ENCODE results near the gene AMN. TPM values are rescaled to one million over a fixed set of nuclear protein-coding genes. Genes with fewer than 3 reads are reported as not detected.

Gene AMN
- total RNA-seq, 2 experiments from 2014 or later = 1.0 to 1.4 TPM

DNA sequence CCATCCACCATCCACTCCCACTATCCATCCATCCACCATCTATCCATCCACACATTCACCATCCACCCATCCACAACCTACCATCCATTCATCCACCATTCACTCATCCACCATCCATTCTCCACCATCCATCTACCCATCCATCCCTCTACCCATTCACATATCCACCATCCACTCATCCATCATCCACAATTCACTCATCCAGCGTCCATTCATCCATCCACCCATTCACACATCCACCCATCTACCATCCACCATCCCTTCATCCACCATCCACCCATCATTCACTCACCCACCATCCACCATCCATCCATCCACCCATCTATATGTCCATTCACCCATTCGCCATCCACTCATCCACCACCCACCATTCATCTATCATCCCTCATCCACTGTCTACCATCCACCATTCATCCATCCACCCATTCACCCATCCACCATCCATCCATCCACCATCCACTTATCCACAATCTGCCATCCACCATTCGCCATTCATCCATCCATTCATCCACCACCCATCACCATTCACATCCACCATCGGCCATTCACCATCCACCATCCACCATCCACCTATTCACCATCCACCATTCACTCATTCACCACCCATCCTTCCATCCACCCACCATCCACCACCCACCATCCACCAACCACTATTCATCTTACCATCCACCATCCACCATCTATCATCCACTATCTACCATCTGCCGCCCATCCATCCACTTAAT lies 2.0 kb upstream of the AMN start:
- no peaks in the 10 kb centered on the region for H3K36me3 Mint-ChIP-seq (ENCODE audit: low read depth)
- H3K27me3 Mint-ChIP-seq = peaks cover 11% of the 10 kb centered on the region
- ATAC-seq = no peak
- no peaks in the 10 kb centered on the region for H3K9me3 Mint-ChIP-seq
- peaks cover 7% of the 10 kb centered on the region for H3K4me1 Mint-ChIP-seq (ENCODE audit: low read depth)
- no peak overlapping the region for H3K4me3 Mint-ChIP-seq
- no peak overlapping the region for H3K27ac Mint-ChIP-seq
- intact Hi-C loops (cut with micrococcal nuclease) = no loop called here
- CTCF ChIA-PET = no interaction called here
- TF ChIP-seq, protein P1, sequence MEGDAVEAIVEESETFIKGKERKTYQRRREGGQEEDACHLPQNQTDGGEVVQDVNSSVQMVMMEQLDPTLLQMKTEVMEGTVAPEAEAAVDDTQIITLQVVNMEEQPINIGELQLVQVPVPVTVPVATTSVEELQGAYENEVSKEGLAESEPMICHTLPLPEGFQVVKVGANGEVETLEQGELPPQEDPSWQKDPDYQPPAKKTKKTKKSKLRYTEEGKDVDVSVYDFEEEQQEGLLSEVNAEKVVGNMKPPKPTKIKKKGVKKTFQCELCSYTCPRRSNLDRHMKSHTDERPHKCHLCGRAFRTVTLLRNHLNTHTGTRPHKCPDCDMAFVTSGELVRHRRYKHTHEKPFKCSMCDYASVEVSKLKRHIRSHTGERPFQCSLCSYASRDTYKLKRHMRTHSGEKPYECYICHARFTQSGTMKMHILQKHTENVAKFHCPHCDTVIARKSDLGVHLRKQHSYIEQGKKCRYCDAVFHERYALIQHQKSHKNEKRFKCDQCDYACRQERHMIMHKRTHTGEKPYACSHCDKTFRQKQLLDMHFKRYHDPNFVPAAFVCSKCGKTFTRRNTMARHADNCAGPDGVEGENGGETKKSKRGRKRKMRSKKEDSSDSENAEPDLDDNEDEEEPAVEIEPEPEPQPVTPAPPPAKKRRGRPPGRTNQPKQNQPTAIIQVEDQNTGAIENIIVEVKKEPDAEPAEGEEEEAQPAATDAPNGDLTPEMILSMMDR (IDR thresholded peaks at IDR 0.05) = no peak
- DNase-seq = no peak
- POLR2A ChIA-PET = no interaction called here

DNA sequence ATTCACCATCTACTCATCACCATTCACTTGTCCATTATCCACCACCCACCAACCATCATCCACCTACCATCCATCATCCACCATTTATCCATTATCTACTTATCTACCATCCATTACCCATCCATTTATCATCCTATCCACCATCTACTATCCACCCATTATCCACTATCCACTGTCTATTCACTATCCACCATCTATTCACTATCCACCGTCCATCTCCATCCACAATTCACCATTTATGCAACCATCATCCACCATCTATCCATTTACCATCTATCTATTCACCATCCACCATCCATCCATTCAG lies 1.5 kb upstream of the AMN start:
- H3K4me1 Mint-ChIP-seq (ENCODE audit: low read depth) = peaks cover 7% of the 10 kb centered on the region
- no peak for DNase-seq
- intact Hi-C loops (cut with micrococcal nuclease) = no loop called here
- H3K4me3 Mint-ChIP-seq = no peak overlapping the region
- ChIA-PET CTCF (no interaction called here), POLR2A (no interaction called here)
- H3K36me3 Mint-ChIP-seq (ENCODE audit: low read depth) = no peaks in the 10 kb centered on the region
- no peaks in the 10 kb centered on the region for H3K9me3 Mint-ChIP-seq
- H3K27me3 Mint-ChIP-seq = peaks cover 13% of the 10 kb centered on the region
- TF ChIP-seq, protein P1 (IDR thresholded peaks at IDR 0.05) = no peak
- H3K27ac Mint-ChIP-seq = no peak overlapping the region
- no peak for ATAC-seq

DNA sequence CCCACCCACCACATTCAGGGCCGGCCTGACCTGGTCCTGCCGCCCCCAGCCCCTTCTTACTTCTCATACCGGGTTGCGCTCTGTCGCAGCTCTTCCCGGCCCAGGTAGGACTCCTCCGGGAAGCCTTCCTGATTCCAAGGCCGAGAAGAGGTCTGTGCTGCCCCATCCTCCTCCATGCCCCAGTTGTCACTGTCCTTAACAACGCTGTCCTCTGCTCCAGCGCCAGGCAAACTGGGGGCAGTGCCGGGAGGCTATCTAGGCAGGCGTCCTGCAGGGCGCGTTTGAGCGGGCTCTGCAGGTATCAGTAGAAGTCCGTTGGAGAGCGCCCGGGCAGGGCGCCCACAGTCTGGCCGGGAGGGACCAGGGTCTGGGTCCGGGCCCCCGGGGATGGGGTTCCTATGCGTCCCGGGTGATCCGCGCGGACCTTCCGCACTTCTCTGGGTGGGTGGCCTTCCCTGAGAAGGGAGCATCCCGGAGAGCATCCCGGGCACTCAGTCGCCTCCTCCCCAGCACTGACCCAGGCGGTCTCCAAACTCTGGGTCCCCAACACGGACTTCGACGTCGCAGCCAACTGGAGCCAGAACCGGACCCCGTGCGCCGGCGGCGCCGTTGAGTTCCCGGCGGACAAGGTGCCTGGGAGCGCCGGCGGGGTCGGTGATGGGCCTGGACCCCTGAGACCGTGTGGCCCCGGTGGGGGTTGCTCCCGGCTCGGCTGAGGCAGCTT lies 900 bp downstream of the AMN start:
- peaks cover 9% of the 10 kb centered on the region for H3K4me1 Mint-ChIP-seq (ENCODE audit: low read depth)
- POLR2A ChIA-PET = interaction anchor here (0.8 kb wide), 1 partner anchor 192 kb away, joined by 3 read pairs; no protein-coding TSS in a partner anchor
- H3K27me3 Mint-ChIP-seq = peaks cover 23% of the 10 kb centered on the region
- TF ChIP-seq, protein P1 (IDR thresholded peaks at IDR 0.05) = no peak
- DNase-seq (no peak), ATAC-seq (no peak)
- CTCF ChIA-PET = interaction anchor here (0.9 kb wide), 1 partner anchor 149 kb away, joined by 3 read pairs; no protein-coding TSS in a partner anchor
- H3K4me3 Mint-ChIP-seq = no peak overlapping the region
- intact Hi-C loops (cut with micrococcal nuclease) = no loop called here
- no peaks in the 10 kb centered on the region for H3K9me3 Mint-ChIP-seq
- H3K27ac Mint-ChIP-seq = no peak overlapping the region
- no peaks in the 10 kb centered on the region for H3K36me3 Mint-ChIP-seq (ENCODE audit: low read depth)

DNA sequence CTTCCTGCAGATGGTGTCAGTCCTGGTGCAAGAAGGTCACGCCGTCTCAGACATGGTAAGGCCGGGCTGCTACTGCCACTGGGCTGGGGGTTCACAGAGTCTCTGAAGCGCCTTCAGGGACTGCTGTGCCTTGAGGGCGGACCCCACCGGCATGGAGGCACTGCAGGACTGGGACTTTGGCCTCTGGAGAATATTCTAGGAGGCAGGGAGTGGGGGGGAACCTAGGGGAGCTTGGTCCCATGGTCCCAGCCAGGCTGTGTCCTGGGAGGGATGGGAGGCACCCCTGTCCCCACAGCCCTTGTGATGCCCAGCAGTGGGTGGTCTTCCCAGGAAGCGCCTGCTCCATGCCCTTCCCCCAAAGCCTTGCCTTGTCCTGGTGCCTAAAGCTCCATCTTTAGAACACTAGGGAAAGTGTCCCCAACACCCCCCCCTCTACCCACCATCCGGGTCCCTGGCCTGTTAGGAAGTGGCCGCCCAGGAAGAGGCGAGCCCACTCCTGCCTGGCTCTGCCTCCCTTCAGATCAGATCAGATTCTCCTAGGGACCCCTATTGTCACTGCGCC lies 1.5 kb downstream of the AMN start:
- no peaks in the 10 kb centered on the region for H3K9me3 Mint-ChIP-seq
- H3K36me3 Mint-ChIP-seq (ENCODE audit: low read depth) = no peaks in the 10 kb centered on the region
- H3K27me3 Mint-ChIP-seq = peaks cover 26% of the 10 kb centered on the region
- H3K4me1 Mint-ChIP-seq (ENCODE audit: low read depth) = peaks cover 11% of the 10 kb centered on the region
- DNase-seq (no peak), ATAC-seq (no peak)
- no peak overlapping the region for H3K4me3 Mint-ChIP-seq
- intact Hi-C loops (cut with micrococcal nuclease) = no loop called here
- TF ChIP-seq, protein P1 (IDR thresholded peaks at IDR 0.05) = no peak
- H3K27ac Mint-ChIP-seq = no peak overlapping the region
- CTCF ChIA-PET = interaction anchor here (0.9 kb wide), 1 partner anchor 149 kb away, joined by 3 read pairs; no protein-coding TSS in a partner anchor
- POLR2A ChIA-PET = no interaction called here

Data from activated CD8-positive, alpha-beta T cell treated with anti-CD3 and anti-CD28 coated beads for 36 hours (primary cell).